Stimulated activated CD4-positive, alpha-beta T cell treated with anti-CD3 and anti-CD28 coated beads, TNF-alpha, amount 100 ng/mL, for 1 hour (primary cell): ENCODE measurements around the gene CHI3L1.
"Not testable (repeated sequence)": the region's sequence is repeated elsewhere in the genome, so short reads cannot be mapped to it uniquely, and the experiment has no call there.

Experiments used
- DNase-seq, 3 donors: peaks; one replicate each; pipeline ENCODE4 v3.0.0-alpha.2; 2020; ENCODE audit warnings: low read depth in 3 of 3, low spot score in 1 of 3

The CHI3L1 gene

GRCh38 chr1:203186446-203187303 lies at the start of gene CHI3L1:
CHI3L1 (minus strand) TSS chr1:203186704; CDS start chr1:203186623, 81 bp downstream.
- DNase-seq: no peak

- not testable (repeated sequence) for DNase-seq
Measured at GRCh38 chr1:203234901-203235300, 48.4 kb upstream of the CHI3L1 start.

- DNase-seq: no peak
Measured at GRCh38 chr1:203229471-203230135, 43.1 kb upstream of the CHI3L1 start, which contains the start of gene CHIT1. CHIT1 (minus strand) TSS chr1:203229673; CDS start chr1:203229636, 37 bp downstream.

GRCh38 chr1:203228670-203229069 lies 42.2 kb upstream of the CHI3L1 start:
- no peak for DNase-seq

GRCh38 chr1:203227371-203228083 lies 41.0 kb upstream of the CHI3L1 start:
- no peak for DNase-seq

- no peak for DNase-seq
Measured at GRCh38 chr1:203225071-203225470, 38.6 kb upstream of the CHI3L1 start.

GRCh38 chr1:203223012-203223775 lies 36.7 kb upstream of the CHI3L1 start:
- no peak for DNase-seq

- DNase-seq: no peak
Measured at GRCh38 chr1:203219934-203220333, 33.4 kb upstream of the CHI3L1 start.

- no peak for DNase-seq
Measured at GRCh38 chr1:203219171-203219570, 32.7 kb upstream of the CHI3L1 start.

GRCh38 chr1:203217668-203218067 lies 31.2 kb upstream of the CHI3L1 start:
- no peak for DNase-seq

GRCh38 chr1:203217139-203217655 lies 30.7 kb upstream of the CHI3L1 start:
- DNase-seq: no peak

GRCh38 chr1:203216274-203217138 lies 30.0 kb upstream of the CHI3L1 start:
- DNase-seq: peak; percentile 3 to 36 (median 18)

GRCh38 chr1:203215573-203215972 lies 29.1 kb upstream of the CHI3L1 start:
- DNase-seq: no peak

GRCh38 chr1:203214871-203215270 lies 28.4 kb upstream of the CHI3L1 start:
- no peak for DNase-seq

GRCh38 chr1:203213126-203213525 lies 26.6 kb upstream of the CHI3L1 start:
- DNase-seq: no peak

GRCh38 chr1:203211812-203212211 lies 25.3 kb upstream of the CHI3L1 start:
- no peak for DNase-seq

GRCh38 chr1:203210988-203211387 lies 24.5 kb upstream of the CHI3L1 start:
- no peak for DNase-seq

- no peak for DNase-seq
Measured at GRCh38 chr1:203210350-203210749, 23.8 kb upstream of the CHI3L1 start.

GRCh38 chr1:203208181-203208580 lies 21.7 kb upstream of the CHI3L1 start:
- DNase-seq: no peak

GRCh38 chr1:203207751-203208150 lies 21.2 kb upstream of the CHI3L1 start:
- no peak for DNase-seq
